ES-I3 (cell line): ENCODE measurements around the gene IRF5.
"Not testable (repeated sequence)": the region's sequence is repeated elsewhere in the genome, so short reads cannot be mapped to it uniquely, and the experiment has no call there.

ENCODE experiments used
- H3K36me3 ChIP-seq: 2 replicates; pipeline ENCODE4 v1.6.1; 2013; ENCODE audit warnings: mild to moderate bottlenecking, low read length, control low read depth, moderate library complexity; ENCODE audit not compliant: insufficient read depth
- H3K4me1 ChIP-seq: 2 replicates; pipeline ENCODE4 v1.6.1; 2013; ENCODE audit warnings: mild to moderate bottlenecking, control low read depth, low read length; ENCODE audit not compliant: insufficient read depth
- H3K9ac ChIP-seq: 2 replicates; pipeline ENCODE4 v1.6.1; 2013; ENCODE audit warnings: low read depth, mild to moderate bottlenecking, low read length, moderate library complexity
- H3K9me3 ChIP-seq: 2 replicates; pipeline ENCODE4 v1.6.1; 2013; ENCODE audit warnings: mild to moderate bottlenecking, low read length, moderate library complexity; ENCODE audit not compliant: control insufficient read depth, insufficient read depth

IRF5 gene

GRCh38 chr7:128936798-128937197, 929 bp upstream of the IRF5 start:
- H3K9ac ChIP-seq, result no peak overlapping the region
- peaks cover 3% of the 10 kb centered on the region; the same call in 1 of the 2 replicates for H3K4me1 ChIP-seq
- H3K9me3 ChIP-seq, result no peaks in the 10 kb centered on the region
- H3K36me3 ChIP-seq, result no peaks in the 10 kb centered on the region

- Histone ChIP-seq H3K9me3 (no peaks in the 10 kb centered on the region), H3K36me3 (no peaks in the 10 kb centered on the region), H3K9ac (peak overlapping the region; percentile 41; the same call in 1 of the 2 replicates), H3K4me1 (peaks cover 3% of the 10 kb centered on the region; the same call in 1 of the 2 replicates)
These were observed 468 bp upstream of the IRF5 start for GRCh38 chr7:128937271-128937646.

- H3K36me3 ChIP-seq, result no peaks in the 10 kb centered on the region
- no peaks in the 10 kb centered on the region for H3K9me3 ChIP-seq
- peaks cover 3% of the 10 kb centered on the region; the same call in 1 of the 2 replicates for H3K4me1 ChIP-seq
- H3K9ac ChIP-seq, result peak overlapping the region; percentile 41; the same call in 1 of the 2 replicates
These were observed 882 bp downstream of the IRF5 start for GRCh38 chr7:128938544-128939074.

GRCh38 chr7:128939075-128939860, 1.5 kb downstream of the IRF5 start:
- Histone ChIP-seq H3K36me3 (no peaks in the 10 kb centered on the region), H3K4me1 (peaks cover 3% of the 10 kb centered on the region; the same call in 1 of the 2 replicates), H3K9ac (no peak overlapping the region), H3K9me3 (no peaks in the 10 kb centered on the region)

GRCh38 chr7:128939861-128940410, 2.2 kb downstream of the IRF5 start:
- Histone ChIP-seq H3K36me3 (no peaks in the 10 kb centered on the region), H3K4me1 (peaks cover 3% of the 10 kb centered on the region; the same call in 1 of the 2 replicates), H3K9ac (no peak overlapping the region), H3K9me3 (no peaks in the 10 kb centered on the region)

- H3K36me3 ChIP-seq, result no peaks in the 10 kb centered on the region
- H3K9me3 ChIP-seq, result no peaks in the 10 kb centered on the region
- H3K4me1 ChIP-seq, result peaks cover 3% of the 10 kb centered on the region; the same call in 1 of the 2 replicates
- H3K9ac ChIP-seq, result no peak overlapping the region
These were observed 3.0 kb downstream of the IRF5 start for GRCh38 chr7:128940494-128941322.

GRCh38 chr7:128941323-128941890, 3.7 kb downstream of the IRF5 start:
- peaks cover 3% of the 10 kb centered on the region; the same call in 1 of the 2 replicates for H3K4me1 ChIP-seq
- H3K36me3 ChIP-seq, result no peaks in the 10 kb centered on the region
- H3K9ac ChIP-seq, result no peak overlapping the region
- no peaks in the 10 kb centered on the region for H3K9me3 ChIP-seq

GRCh38 chr7:128941946-128942526, 4.3 kb downstream of the IRF5 start:
- H3K4me1 ChIP-seq, result peaks cover 3% of the 10 kb centered on the region; the same call in 1 of the 2 replicates
- H3K36me3 ChIP-seq, result no peaks in the 10 kb centered on the region
- H3K9me3 ChIP-seq, result no peaks in the 10 kb centered on the region
- no peak overlapping the region for H3K9ac ChIP-seq

GRCh38 chr7:128943251-128943650, 5.5 kb downstream of the IRF5 start:
- H3K9ac ChIP-seq, H3K36me3 ChIP-seq, H3K4me1 ChIP-seq, H3K9me3 ChIP-seq: not testable (repeated sequence)

GRCh38 chr7:128944487-128945236, 6.9 kb downstream of the IRF5 start:
- Histone ChIP-seq H3K4me1 (peaks cover 3% of the 10 kb centered on the region; the same call in 1 of the 2 replicates), H3K9me3 (no peaks in the 10 kb centered on the region), H3K36me3 (no peaks in the 10 kb centered on the region), H3K9ac (no peak overlapping the region)

GRCh38 chr7:128945668-128946366, 8.1 kb downstream of the IRF5 start:
- Histone ChIP-seq H3K36me3 (no peaks in the 10 kb centered on the region), H3K9me3 (no peaks in the 10 kb centered on the region), H3K4me1 (peaks cover 3% of the 10 kb centered on the region; the same call in 1 of the 2 replicates), H3K9ac (no peak overlapping the region)

GRCh38 chr7:128946936-128947830, 9.5 kb downstream of the IRF5 start:
- no peaks in the 10 kb centered on the region for H3K4me1 ChIP-seq
- H3K9ac ChIP-seq, result no peak overlapping the region
- no peaks in the 10 kb centered on the region for H3K36me3 ChIP-seq
- no peaks in the 10 kb centered on the region for H3K9me3 ChIP-seq
